HG03135 (cell line): ENCODE results near the gene SNCAIP.
"Not testable (repeated sequence)": the region's sequence is repeated elsewhere in the genome, so short reads cannot be mapped to it uniquely, and the experiment has no call there.

Source experiments
- ATAC-seq: cut with Tn5 transposase; IDR thresholded peaks from one replicate; pipeline ENCODE4 v1.9.1; 2021; ENCODE audit warnings: mild to moderate bottlenecking, moderate library complexity; ENCODE audit not compliant: unreplicated experiment

SNCAIP gene

DNA sequence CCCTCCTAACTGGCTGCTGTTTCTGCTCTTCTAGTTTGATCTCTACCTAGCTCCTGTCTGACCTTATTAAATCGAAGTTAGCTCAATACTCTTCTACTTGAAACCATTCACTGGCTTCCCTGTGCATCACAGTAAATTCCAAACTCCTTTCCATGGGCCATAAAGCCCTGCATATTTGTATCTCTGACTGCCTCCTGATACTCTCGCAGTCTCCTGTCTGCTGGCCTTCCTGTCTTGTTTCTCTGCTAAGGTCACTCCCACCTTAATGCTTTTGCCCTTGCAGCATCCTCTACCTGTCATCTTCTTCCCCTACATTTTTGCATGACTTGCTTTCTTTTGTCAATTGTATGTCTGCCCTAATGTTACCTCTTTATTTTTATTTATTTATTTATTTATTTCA is 44.8 kb downstream of the SNCAIP start:
- no peak for ATAC-seq

DNA sequence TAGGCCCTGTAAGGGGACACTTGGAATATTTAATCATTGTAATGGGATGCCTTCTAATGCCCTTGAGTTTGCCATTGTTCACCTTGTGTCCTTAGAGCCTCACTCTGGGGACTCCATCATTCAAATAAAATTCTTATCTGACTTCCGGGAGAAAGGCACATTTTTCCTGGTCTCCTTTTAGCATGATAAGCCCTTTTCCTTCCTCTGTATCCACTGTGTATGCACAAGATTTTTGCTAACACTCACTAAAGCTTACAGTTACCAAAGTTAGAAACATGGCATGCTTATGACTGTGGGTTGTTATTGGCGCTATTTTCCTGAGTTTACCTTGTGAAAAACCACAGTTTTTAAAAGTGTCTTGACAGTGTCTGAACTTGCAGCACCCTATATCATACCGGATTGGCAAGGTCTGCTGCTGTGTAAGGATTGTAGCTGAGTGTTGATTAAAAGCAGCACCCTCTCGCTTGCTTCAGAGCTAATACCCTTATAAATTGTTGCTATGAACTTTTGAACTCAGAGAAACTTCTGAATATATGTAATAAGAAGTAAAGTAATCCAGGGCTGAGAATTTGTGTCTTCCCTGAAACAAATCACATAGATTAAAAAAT is 46.4 kb downstream of the SNCAIP start:
- no peak for ATAC-seq

DNA sequence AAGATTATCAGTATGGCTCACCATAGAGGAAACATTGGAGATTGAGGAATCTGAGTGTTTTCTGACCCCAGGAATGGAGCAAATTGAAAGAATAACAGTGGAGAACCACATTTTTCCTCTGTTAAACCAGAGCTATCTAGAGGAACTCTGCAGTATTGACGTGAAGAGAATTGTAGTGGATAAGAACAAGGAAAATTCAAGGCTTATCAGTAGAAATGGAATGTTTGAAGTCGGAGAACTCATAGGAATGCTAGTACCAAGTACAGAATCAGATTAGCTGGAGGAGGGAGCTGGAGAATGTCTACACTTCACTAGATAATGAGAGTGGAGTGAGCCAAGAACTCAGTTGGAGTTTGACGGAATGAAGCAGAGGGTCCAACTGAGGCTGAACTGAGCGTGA is 50.3 kb downstream of the SNCAIP start:
- no peak for ATAC-seq

DNA sequence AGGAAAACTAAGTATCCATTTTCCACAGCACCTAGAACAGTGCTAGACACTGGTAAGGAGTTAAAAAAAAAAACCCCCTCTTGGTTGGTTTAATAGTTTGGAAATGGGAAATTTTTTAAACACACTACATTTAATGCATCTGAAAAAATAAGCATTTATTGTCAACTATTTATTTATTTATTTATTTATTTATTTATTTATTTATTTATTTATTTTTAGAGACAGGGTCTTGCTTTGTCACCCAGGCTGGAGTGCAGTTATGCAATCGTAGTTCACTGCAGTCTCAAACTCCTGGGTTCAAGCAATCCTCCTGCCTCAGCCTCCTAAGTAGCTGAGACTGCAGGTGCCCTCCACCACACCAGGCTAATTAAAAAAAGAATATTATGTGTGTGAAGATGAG is 51.6 kb downstream of the SNCAIP start:
- no peak for ATAC-seq

DNA sequence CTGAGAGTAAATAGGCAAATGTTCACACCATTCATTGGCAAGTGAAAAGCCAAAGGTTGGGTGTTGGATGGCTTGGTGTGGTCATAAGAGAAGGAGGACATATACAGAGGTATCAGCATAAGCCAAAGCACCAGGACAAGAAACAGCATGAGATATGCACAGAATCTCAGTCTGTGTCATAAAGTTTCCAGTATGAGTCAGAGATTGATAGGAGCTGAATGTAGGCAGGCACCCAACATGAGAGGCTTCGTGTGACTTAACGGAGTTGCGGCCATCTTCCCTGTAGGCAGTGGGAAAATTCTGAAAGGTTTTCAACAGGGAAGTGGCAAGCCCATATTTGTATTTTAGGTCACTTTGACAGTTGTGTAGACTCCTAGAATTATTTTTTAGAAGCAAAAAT is 54.5 kb downstream of the SNCAIP start:
- no peak for ATAC-seq

DNA sequence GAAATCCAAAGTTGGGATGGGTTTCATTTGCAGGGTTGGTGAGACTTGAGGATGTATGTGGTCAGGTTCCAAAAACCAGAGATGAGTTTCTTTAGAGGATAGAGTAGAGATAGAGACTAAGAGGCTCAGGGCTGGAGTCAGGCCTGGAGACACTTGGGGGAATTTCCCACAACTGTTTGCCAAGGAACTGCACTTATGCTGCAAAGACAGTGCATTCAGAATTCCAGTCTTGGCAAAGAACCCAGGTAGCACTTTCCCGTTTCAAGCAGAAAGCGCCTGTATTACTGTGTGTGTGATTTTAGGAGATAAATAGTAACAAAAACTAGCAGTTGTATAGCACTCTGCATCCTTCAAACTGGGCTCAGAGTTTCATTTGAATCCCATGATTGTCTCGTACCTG is 55.4 kb downstream of the SNCAIP start:
- no peak for ATAC-seq

DNA sequence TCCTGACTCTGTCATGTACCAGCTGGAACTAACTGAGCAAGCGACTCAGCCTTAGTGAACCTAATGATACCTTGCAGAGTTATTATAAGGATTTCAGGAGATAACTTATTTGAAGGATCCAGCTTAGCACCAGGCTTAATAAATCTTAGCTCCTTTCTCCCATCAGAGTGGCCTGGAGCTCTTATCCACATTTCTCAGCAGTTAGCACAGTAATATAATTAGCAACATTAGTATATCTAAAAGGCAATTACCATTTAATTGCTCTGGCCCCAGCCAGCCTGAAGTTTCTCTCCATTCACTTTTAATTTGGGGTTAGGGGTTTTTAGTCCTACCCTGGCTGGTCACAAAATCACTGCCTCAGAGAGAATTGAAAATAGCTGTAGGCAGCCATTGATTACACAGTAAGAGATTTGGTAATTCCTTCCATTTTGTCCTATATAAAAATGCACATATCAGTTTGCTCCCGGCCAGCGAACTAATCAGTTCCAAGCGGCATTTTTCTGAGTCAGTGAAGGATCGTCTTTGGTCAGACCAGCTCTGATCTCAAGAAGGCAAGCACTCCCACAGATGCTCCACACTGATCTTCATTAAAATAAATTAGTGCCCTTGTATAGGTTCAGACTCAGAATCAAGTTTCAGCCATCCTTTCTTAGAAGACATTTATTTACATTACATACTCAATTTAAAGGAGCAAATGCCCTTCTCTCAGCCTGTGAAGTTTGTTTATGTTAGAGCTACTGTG is 56.6 kb downstream of the SNCAIP start:
- ATAC-seq: no peak

DNA sequence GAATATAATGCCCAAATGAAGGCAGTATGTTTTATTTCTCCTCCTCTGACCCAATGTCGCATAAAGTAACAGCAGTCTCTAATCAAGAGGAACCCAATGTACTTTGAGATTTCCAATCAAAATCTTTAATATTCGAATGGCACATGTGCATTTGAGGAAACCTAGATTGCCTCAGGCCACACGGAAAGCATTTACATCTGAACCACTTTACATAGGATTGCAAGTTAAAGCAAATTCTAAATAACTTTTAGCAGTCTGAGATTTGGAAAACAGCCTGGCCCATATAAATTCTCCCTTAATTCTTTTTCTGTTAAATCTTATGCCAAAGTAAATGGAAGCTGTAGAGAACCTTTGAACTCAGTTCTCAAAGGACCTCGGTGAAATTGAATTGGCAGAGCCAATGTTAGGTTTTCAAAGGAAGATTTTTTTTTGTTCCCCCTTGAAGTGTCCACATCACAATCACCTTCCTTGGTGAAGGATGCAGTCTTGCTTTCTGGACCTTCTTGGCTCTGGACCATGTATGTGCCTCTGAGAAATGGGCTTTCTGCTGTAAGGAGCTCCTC is 57.3 kb downstream of the SNCAIP start:
- no peak for ATAC-seq

DNA sequence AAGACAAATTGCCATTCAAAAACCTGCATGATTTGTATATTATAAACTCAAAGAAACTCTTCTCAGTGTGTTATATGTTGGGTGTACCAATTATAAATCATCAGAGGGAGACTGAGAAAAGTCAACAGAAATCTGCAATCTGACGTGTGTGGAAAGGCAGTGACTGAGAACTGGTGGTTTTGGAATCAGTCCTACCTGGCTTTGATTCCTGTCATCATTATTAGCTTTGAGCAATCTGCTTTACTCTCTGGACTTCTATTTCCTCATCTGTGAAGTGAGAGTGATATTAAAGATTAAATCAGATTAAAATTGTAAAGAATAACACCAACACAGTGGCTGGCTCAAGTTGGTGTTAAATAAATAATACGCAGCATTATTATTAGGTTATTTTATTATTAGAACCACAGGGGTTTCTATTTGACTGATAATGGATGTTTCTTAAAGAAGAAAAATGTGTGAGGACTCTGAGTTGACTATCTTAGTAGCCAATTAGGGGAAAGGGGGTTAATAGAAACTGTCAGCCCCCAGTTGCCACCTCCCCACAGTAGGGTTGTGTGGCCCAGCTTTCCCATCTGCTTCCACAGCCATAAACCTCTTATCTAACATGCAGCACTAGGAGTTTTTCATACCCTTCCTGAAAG is 59.6 kb downstream of the SNCAIP start:
- no peak for ATAC-seq

DNA sequence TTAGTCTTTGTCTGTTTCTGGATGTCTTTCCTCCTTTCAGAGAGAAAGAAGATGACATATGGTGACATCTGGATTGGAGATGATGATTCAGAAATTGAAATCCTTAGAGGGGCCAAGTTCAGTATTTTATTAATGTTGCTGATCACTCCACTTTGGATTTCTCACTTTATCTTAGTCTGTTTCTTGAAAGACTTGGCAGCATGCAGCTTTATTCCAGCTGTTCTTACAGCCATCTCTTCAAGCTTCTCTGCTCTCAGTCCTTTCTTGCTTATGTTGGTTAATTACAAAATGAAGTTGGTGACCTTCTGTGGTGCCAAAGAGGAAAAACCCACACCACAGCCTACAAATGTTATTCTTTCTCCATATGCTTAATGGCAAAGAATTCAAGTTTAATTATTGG is 62.1 kb downstream of the SNCAIP start:
- ATAC-seq: no peak

DNA sequence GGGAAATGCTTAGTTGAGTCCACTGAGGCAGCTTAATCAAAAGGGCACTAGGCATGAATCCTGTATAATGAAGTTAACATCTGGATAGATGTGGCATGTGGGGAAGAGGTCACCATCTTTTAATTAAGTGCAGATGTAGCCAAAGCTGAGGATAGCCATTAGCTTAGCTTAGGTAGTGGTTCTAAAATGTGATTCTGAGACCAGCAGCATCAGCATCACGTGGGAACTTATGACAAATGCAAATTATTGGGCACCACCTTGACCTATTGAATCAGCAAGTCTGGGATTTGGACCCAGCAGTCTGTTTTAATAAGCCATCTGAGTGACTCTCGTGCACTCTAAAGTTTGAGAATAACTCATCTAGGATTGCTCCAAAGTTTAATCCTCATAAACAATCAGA is 63.8 kb downstream of the SNCAIP start:
- ATAC-seq: no peak

DNA sequence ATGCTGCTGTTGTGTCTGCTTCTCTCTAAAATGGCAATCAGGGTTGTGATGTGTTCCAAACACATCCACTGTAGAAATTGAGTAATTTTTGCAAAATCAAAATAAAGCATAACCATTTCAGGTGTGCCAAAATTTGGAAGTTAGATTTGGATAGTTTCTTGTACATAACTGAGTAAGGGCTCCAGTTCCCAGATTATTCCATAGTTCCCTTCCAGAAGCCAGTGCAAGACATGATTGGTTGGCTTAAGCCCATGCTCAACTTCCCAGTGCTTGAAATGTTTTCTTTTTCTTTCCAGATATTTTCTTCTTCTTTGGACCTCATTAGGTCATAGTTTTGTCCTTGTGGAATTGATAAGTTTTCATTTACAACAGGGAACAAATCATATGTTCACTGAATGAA is 64.2 kb downstream of the SNCAIP start:
- ATAC-seq: no peak

DNA sequence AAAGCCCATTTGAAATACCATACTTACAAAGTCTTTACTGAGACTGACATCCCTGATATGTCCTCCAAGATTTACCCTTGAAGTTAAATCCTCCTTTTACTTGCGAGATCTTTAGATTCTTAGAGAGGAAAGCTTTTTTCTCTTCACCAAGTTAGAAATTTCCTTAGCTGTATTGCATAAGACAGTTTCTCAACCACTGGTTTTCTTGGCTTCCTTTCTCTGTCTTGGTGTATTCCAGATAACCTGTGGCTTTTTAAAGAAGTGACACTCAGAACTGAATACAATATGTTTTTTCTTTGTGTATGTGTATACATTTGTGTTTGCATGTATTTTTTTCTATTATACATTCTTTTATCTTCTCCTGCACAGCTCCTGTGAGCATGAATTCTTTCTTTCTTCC is 65.0 kb downstream of the SNCAIP start:
- ATAC-seq: no peak

DNA sequence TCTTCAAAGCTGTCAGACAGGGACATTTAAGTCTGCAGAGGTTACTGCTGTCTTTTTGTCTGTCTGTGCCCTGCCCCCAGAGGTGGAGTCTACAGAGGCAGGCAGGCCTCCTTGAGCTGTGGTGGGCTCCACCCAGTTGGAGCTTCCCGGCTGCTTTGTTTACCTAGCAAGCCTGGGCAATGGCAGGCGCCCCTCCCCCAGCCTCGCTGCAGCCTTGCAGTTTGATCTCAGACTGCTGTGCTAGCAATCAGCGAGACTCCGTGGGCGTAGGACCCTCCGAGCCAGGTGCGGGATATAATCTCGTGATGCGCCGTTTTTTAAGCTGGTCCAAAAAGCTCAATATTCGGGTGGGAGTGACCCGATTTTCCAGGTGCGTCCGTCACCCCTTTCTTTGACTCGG is 70.9 kb downstream of the SNCAIP start:
- ATAC-seq: not testable (repeated sequence)

DNA sequence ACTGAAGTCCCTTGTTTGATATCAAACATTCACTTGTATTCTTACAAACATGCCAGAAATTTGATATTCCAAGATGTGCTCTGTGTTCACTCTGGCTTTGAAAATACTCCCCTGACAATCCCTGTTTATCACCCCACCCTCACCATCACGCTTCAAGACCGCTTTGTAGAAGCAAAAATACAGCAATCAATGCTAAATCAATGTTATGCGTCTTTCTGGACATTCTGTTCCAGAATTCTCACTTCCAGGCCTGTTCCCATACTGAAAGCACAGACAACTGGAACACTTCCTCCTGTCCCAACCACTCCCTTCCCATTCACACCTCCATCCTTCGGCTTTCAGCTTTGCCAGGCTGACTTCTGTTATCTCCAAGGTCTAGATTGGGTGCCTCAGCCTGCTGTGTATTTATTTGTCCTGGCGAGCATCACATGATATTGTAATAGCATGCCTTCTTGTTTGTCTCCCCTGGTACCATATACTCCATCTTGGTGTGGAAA is 72.8 kb downstream of the SNCAIP start:
- ATAC-seq: no peak

DNA sequence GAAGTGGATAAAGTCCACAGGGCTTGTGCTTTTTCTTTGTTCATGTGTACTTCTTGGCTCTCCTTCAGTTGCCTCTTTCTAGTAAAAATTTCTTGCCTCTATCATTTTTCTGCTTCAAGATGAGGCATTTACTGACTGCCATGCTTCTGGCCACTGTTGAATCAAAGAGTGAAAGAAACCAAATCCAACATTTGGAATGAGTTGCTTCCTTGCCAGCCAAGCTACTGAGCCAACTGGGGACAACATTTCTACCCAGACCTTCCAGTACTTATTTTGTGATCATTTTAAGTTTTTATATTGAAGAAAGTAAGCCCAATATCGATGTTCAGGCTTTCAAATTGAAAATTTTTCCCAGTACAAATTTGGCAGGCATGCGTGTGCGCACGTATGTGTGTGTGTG is 73.2 kb downstream of the SNCAIP start:
- ATAC-seq: no peak

DNA sequence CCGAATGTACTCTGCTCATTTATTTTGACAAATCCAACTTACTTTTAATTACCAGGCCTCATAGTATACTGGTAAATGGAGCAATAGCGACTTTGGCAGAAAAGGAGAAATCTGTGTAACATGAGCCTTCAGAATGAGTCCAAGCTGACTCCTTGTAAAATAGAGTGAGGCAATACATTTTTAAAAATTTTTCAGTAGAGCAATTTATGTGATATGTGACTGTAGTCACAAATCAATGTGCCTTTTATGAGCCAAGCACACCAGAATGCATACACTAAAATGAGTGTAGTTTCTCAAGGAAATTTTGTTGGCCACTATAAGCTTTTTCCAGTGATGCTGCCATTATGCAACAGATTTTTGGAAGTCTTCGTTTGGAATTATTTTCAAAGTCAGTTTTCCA is 73.8 kb downstream of the SNCAIP start:
- ATAC-seq: no peak

DNA sequence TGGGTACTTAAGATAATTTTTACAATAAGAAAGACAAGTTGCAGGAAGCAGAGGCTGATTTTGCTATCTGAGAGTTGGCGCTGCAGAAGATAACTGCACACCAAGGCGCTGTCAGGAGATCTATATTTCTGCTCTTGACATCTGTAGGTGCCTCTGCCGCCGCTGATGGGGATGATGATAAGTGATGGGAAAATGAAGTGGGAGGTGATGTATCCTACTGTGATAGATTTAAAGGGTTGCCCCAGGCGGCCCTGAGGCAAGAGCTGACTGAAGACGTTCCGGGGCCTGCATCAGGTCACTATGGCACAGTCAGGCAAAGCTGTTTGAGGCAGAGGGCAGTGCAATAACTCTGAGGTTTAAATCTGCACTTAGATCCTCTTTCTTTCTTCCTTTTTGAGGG is 78.1 kb downstream of the SNCAIP start:
- ATAC-seq: no peak

DNA sequence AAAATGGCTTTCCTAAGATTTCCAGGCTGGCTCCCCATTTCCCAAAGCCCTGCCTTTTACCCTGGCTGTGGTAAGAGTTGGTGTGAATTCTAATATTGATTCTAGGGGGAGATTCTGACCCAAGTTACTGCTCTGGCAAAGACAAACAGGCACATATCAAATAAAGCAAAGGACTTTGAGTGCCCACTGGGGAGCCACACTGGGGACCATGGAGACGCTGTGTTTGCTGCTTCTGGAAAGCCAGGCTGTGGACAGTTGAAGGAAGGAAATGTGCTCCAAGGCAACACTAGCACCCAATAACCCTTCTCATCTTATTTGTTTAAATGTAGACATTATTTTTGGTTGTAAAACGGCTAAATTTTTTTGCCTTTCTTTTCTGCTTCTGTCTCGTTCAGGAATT is 78.7 kb downstream of the SNCAIP start:
- no peak for ATAC-seq

DNA sequence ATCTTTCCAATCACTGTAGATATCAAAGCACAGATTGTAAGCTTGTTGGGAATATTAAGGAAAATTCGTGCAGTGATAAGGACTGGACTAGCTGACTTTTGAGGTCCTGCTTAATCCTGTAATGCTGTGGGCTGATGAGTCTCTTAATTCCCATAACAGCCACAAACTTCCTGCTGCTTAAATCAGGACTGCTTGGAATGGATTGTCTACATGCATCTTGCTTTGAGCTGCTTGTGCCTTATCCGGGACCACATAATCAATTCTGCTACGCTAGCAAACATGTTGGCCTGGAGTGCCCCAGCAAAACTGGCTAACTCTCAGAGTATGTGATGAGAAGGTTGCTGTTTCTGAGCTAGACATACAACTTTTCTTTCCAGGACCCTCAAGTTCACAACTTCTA is 79.6 kb downstream of the SNCAIP start:
- no peak for ATAC-seq

DNA sequence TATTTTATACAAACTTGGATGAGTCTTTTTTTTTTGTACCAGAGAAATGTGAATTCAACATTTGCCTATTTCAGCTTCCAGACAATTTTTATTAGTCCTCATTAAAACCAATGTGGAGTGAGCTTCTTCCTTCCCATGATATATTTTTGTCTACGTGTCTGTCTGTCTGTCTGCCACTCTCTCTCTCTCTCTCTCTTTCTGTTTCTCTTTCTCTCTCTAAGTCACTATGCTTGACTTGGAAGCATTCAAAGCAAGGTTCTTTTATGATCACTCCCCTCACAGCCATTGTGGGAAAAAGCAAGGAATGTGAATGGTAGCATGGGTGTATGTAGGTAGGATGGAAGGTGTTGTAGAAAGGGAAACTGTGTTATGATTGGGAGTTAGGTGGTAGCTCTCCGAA is 80.2 kb downstream of the SNCAIP start:
- no peak for ATAC-seq

DNA sequence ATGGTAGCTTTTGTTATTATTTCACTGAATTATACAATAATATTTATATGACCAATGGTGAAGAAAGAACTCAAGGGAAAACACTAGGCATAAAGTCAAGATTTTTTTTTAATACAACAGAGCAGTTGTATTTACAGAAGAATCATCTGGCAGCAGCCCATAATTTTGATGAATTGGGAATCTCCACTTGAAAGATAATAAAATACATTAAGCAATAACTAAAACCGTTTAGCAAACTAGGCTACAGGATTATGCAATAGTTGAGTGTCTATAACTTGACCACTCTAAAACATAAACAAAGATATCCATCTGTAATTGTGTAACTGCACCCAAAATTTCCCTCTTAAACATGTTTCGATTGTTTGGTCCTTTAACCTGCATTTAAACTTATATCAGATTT is 80.8 kb downstream of the SNCAIP start:
- ATAC-seq: no peak
